SK-N-SH treated with all-trans-retinoic acid at 6 μM for 48 hours (cell line): Measurements from ENCODE around the gene LAMB1.
A peak's percentile ranks its signal among the peaks of the same experiment; 100 is the strongest.
"Not testable (repeated sequence)": the region's sequence is repeated elsewhere in the genome, so short reads cannot be mapped to it uniquely, and the experiment has no call there.

Experiments used
- ATAC-seq: fragments of 200-7000 bp; cut with Tn5 transposase; 3 replicates; pipeline ENCODE4 v1.9.1; 2020; ENCODE audit warnings: mild to moderate bottlenecking, moderate library complexity
- BACH2 ChIP-seq: fragments of 250-450 bp; sonication (Bioruptor Pico); IDR thresholded peaks from 2 replicates; pipeline ENCODE4 v1.9.0; 2021; ENCODE audit warnings: mild to moderate bottlenecking, borderline replicate concordance
- CREB5 ChIP-seq: fragments of 250-450 bp; sonication (Bioruptor Pico); IDR thresholded peaks from 2 replicates; pipeline ENCODE4 v1.5.1; 2020; ENCODE audit warnings: low read depth, mild to moderate bottlenecking, moderate library complexity
- CSDC2 ChIP-seq: fragments of 250-450 bp; sonication (Bioruptor Pico); IDR thresholded peaks from 2 replicates; pipeline ENCODE4 v1.5.0; 2020; ENCODE audit warnings: mild to moderate bottlenecking, moderate library complexity
- CSRNP3 ChIP-seq: fragments of 250-450 bp; sonication (Bioruptor Pico); IDR thresholded peaks from 2 replicates; pipeline ENCODE4 v1.5.1; 2021; ENCODE audit warnings: mild to moderate bottlenecking, moderate library complexity
- ESRRG ChIP-seq: fragments of 250-450 bp; sonication (Bioruptor Pico); IDR thresholded peaks from 2 replicates; pipeline ENCODE4 v1.6.1; 2021; ENCODE audit warnings: mild to moderate bottlenecking
- GLIS3 ChIP-seq: fragments of 250-450 bp; sonication (Bioruptor Pico); IDR thresholded peaks from 2 replicates; pipeline ENCODE4 v1.5.0; 2020; ENCODE audit warnings: mild to moderate bottlenecking, moderate library complexity
- ISL1 ChIP-seq: fragments of 250-450 bp; sonication (Bioruptor Pico); IDR thresholded peaks from 2 replicates; pipeline ENCODE4 v2.1.2; 2022; ENCODE audit warnings: mild to moderate bottlenecking, moderate library complexity
- OSR1 ChIP-seq: fragments of 250-450 bp; sonication (Bioruptor Pico); IDR thresholded peaks from 2 replicates; pipeline ENCODE4 v1.8.0; 2022; ENCODE audit warnings: moderate library complexity, mild to moderate bottlenecking, inconsistent platforms
- POU6F1 ChIP-seq: fragments of 250-450 bp; sonication (Bioruptor Pico); IDR thresholded peaks from 2 replicates; pipeline ENCODE4 v1.8.0; 2021; ENCODE audit warnings: low read depth, mild to moderate bottlenecking, moderate library complexity, borderline replicate concordance
- PPARA ChIP-seq: fragments of 250-450 bp; sonication (Bioruptor Pico); IDR thresholded peaks from 2 replicates; pipeline ENCODE4 v1.5.0; 2020; ENCODE audit warnings: mild to moderate bottlenecking, borderline replicate concordance
- RARB ChIP-seq: fragments of 250-450 bp; sonication (Bioruptor Pico); IDR thresholded peaks from 2 replicates; pipeline ENCODE4 v1.8.0; 2021; ENCODE audit warnings: mild to moderate bottlenecking, moderate library complexity
- SNAI2 ChIP-seq: fragments of 250-450 bp; sonication (Bioruptor Pico); IDR thresholded peaks from 2 replicates; pipeline ENCODE4 v1.5.0; 2020; ENCODE audit warnings: mild to moderate bottlenecking, moderate library complexity
- TCF4 ChIP-seq: fragments of 250-450 bp; sonication (Bioruptor Pico); IDR thresholded peaks from 2 replicates; pipeline ENCODE4 v1.8.0; 2021; ENCODE audit warnings: mild to moderate bottlenecking, moderate library complexity, borderline replicate concordance
- TOX ChIP-seq: fragments of 250-450 bp; sonication (Bioruptor Pico); IDR thresholded peaks from 2 replicates; pipeline ENCODE4 v1.8.0; 2021; ENCODE audit warnings: mild to moderate bottlenecking, moderate library complexity, borderline replicate concordance
- TSHZ2 ChIP-seq: fragments of 250-450 bp; sonication (Bioruptor Pico); IDR thresholded peaks from 2 replicates; pipeline ENCODE4 v1.5.0; 2020; ENCODE audit warnings: mild to moderate bottlenecking, moderate library complexity
- ZC3H10 ChIP-seq: fragments of 250-450 bp; sonication (Bioruptor Pico); IDR thresholded peaks from 2 replicates; pipeline ENCODE4 v1.5.1; 2021; ENCODE audit warnings: mild to moderate bottlenecking, moderate library complexity
- ZFP3 ChIP-seq: fragments of 250-450 bp; sonication (Bioruptor Pico); IDR thresholded peaks from 2 replicates; pipeline ENCODE4 v1.5.0; 2020; ENCODE audit warnings: mild to moderate bottlenecking, moderate library complexity
- ZFP30 ChIP-seq: fragments of 450-650 bp; formaldehyde crosslinking; IDR thresholded peaks from 2 replicates; pipeline ENCODE4 v1.5.0; 2022; ENCODE audit warnings: mild to moderate bottlenecking, moderate library complexity
- ZNF565 ChIP-seq: fragments of 450-650 bp; formaldehyde crosslinking; conservative IDR thresholded peaks from 2 replicates; pipeline ENCODE4 v1.5.0; 2020; ENCODE audit warnings: low read depth, mild to moderate bottlenecking, moderate library complexity
- ZNF70 ChIP-seq: fragments of 450-650 bp; formaldehyde crosslinking; IDR thresholded peaks from 2 replicates; pipeline ENCODE4 v1.5.0; 2020; ENCODE audit warnings: mild to moderate bottlenecking, moderate library complexity

Gene LAMB1

GRCh38 chr7:107890493-107890961, 112.4 kb downstream of the LAMB1 start:
- ATAC-seq, result peak; percentile 32
- TF ChIP-seq SNAI2 (CRISPR knock-in tag) (0 out of 2 replicates have a peak, but pooled peaks have one; percentile 27), ZC3H10 (no peak)

GRCh38 chr7:107889992-107890391, 113.0 kb downstream of the LAMB1 start:
- TF ChIP-seq TSHZ2 (CRISPR knock-in tag), result peak; percentile 52; the same call in 1 of the 2 replicates
- no peak for TF ChIP-seq ZNF565 (CRISPR knock-in tag)
- TF ChIP-seq CSDC2 (CRISPR knock-in tag), result 0 out of 2 replicates have a peak, but pooled peaks have one; percentile 45
- TF ChIP-seq, all 23 proteins: peak for 2
- no peak for ATAC-seq

GRCh38 chr7:107887827-107888226, 115.1 kb downstream of the LAMB1 start:
- not testable (repeated sequence) for ATAC-seq

GRCh38 chr7:107884066-107884818, 118.7 kb downstream of the LAMB1 start:
- TF ChIP-seq ZNF70 (CRISPR knock-in tag) (no peak), TOX (CRISPR knock-in tag) (no peak), ZFP3 (CRISPR knock-in tag) (no peak), CSDC2 (CRISPR knock-in tag) (no peak), CREB5 (CRISPR knock-in tag) (no peak), ZFP30 (CRISPR knock-in tag) (no peak), ZC3H10 (no peak), RARB (no peak), BACH2 (CRISPR knock-in tag) (no peak), SNAI2 (CRISPR knock-in tag) (no peak), TCF4 (CRISPR knock-in tag) (no peak), CSRNP3 (CRISPR knock-in tag) (no peak), POU6F1 (no peak), ESRRG (CRISPR knock-in tag) (no peak), OSR1 (no peak)
- TF ChIP-seq, all 23 proteins: peak for 0
- no peak; the same call in 2 of the 3 replicates for ATAC-seq

GRCh38 chr7:107882766-107883165, 120.2 kb downstream of the LAMB1 start:
- no peak for ATAC-seq
- no peak for TF ChIP-seq PPARA
- no peak for TF ChIP-seq GLIS3 (CRISPR knock-in tag)
- TF ChIP-seq OSR1, result no peak
- no peak for TF ChIP-seq CREB5 (CRISPR knock-in tag)
- no peak for TF ChIP-seq ZNF70 (CRISPR knock-in tag)
- TF ChIP-seq RARB, result no peak
- no peak for TF ChIP-seq ISL1 (CRISPR knock-in tag)
- no peak for TF ChIP-seq BACH2 (CRISPR knock-in tag)
- no peak for TF ChIP-seq TOX (CRISPR knock-in tag)
- no peak for TF ChIP-seq TCF4 (CRISPR knock-in tag)
- TF ChIP-seq ZNF565 (CRISPR knock-in tag), result no peak
- no peak for TF ChIP-seq TSHZ2 (CRISPR knock-in tag)
- TF ChIP-seq CSDC2 (CRISPR knock-in tag), result no peak
